ENCODE data around the gene ABCA4.

DNA sequence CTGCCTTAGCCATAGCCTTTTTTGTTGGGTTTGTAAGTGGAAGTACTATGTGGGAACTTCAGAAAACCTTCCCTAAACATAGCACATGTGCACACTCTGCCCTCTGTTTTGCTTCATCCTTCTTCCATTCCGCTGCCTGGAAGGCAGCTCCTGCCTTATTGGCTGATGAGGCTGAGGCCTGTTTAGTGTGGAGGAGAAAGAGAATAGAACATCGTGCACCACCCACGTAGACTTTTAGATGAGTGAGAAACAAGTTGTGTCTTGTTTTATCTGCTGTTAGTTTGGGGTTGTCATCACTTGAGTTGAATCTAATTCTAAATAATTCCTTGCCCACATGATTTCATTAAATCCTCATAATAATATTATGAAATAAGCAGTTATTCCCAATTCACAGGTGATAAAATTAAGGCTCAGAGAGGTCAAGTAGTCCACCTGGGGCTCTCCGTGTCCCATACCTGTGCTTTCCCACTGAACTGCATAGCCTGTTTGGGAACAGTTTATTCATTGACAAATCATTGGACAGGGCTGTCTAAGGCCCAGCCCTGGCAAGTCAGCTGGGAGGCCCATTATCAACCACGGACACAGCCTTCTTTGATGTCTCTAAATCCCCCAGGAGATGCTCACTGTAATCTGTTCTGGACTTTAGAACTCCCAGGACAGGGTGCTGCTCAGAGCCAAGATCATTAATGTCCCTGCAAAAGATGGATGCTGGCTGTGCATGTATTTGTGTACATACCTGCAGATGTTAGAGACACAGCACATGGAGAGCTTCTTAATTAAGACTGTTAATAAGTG is 93.0 kb downstream of the ABCA4 start:
- TF ChIP-seq POLR2A (IDR thresholded peaks at IDR 0.05; ENCODE audit: low read depth, low read length) = no peak
- TF ChIP-seq POLR2AphosphoS5 (IDR thresholded peaks at IDR 0.05; ENCODE audit: low read depth, low read length) = no peak
- TF ChIP-seq TAF1 (IDR thresholded peaks at IDR 0.05; ENCODE audit: borderline replicate concordance, low read depth, low read length) = no peak
